OCI-LY3 (cell line): Measurements from ENCODE around the gene ZNF618.

Experiments used
- EZH2phosphoT487 ChIP-seq: fragments of 200-600 bp; shearing (Covaris generic); IDR thresholded peaks from 2 replicates; pipeline ENCODE4 v1.6.1; 2018; ENCODE audit warnings: antibody characterized with exemption, mixed run types, low read depth
- TF ChIP-seq, protein P1 (sequence below): fragments of 200-600, 300-600 bp; sonication (generic); IDR thresholded peaks from 2 replicates; pipeline ENCODE4 v1.5.1; 2014; ENCODE audit warnings: antibody characterized with exemption, low read length, low read depth

DNA sequence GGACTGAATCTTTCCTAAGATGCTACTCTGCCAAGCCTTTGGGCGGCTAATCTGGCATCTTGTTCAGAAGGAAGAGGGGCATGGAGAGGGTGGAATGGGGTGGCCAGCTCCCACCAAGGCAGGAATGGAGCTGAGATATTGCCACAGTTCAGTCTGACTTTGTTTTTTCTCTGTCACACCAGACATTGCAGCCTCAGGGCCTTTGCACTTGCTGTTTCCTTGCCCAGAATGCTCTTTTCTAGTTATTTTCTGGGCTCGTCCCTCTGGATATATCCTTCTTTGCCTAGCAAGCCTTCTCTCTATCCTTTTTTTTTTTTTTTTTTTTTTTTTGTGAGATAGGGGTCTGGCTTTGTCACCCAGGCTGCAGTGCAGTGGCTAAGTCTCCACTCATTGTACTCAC, 40.8 kb downstream of the ZNF618 start:
- TF ChIP-seq, protein P1, sequence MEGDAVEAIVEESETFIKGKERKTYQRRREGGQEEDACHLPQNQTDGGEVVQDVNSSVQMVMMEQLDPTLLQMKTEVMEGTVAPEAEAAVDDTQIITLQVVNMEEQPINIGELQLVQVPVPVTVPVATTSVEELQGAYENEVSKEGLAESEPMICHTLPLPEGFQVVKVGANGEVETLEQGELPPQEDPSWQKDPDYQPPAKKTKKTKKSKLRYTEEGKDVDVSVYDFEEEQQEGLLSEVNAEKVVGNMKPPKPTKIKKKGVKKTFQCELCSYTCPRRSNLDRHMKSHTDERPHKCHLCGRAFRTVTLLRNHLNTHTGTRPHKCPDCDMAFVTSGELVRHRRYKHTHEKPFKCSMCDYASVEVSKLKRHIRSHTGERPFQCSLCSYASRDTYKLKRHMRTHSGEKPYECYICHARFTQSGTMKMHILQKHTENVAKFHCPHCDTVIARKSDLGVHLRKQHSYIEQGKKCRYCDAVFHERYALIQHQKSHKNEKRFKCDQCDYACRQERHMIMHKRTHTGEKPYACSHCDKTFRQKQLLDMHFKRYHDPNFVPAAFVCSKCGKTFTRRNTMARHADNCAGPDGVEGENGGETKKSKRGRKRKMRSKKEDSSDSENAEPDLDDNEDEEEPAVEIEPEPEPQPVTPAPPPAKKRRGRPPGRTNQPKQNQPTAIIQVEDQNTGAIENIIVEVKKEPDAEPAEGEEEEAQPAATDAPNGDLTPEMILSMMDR = no peak
- no peak for TF ChIP-seq EZH2phosphoT487
